ENCODE measurements around the gene ARSI. TPM values are rescaled to one million over a fixed set of nuclear protein-coding genes. Genes with fewer than 3 reads are reported as not detected.

Gene ARSI
- total RNA-seq, 1 donor from 2014 or later = 3.5 TPM

DNA sequence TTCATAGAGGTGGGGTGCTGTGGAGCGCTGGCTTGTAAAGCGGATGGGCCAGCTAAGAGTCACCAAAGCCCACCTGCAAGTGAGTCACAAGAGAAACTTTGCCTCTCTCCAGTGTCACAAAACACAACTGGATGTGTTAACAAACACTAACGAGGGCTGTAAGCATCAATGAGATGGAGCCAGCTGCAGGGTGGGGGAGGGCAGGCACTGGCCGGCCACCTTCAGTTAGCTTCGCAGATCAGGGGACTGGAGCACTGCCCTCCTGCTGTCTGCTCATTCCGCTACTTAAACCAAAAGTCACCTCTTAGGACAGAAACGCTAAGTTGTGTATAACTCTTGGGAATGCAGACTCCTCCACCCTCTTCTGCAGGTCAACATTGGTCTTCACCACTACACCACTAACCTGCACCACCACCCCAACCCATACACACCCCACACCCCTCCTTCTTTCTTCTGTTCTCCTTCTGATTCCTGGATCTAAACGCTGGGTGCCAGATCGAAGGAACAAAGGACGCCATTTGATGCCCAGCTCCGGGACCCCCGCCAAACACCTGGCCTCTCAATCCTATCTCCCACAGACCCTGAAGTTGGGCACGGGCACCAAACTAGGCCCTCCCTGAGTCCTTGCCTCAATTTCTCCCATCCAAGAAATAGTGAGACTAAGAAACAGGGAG lies 2.1 kb downstream of the ARSI start:
- peaks cover 23% of the 10 kb centered on the region for H3K4me1 ChIP-seq
- no peaks in the 10 kb centered on the region for H3K36me3 ChIP-seq
- peak overlapping the region; percentile 49 for H3K4me3 ChIP-seq
- H3K27me3 ChIP-seq (ENCODE audit: low read depth) = peaks cover 25% of the 10 kb centered on the region
- DNase-seq (no peak), ATAC-seq (no peak)
- no peaks in the 10 kb centered on the region for H3K9me3 ChIP-seq
- intact Hi-C loops (cut with DNase I) = no loop called here
- TF ChIP-seq, protein P1, sequence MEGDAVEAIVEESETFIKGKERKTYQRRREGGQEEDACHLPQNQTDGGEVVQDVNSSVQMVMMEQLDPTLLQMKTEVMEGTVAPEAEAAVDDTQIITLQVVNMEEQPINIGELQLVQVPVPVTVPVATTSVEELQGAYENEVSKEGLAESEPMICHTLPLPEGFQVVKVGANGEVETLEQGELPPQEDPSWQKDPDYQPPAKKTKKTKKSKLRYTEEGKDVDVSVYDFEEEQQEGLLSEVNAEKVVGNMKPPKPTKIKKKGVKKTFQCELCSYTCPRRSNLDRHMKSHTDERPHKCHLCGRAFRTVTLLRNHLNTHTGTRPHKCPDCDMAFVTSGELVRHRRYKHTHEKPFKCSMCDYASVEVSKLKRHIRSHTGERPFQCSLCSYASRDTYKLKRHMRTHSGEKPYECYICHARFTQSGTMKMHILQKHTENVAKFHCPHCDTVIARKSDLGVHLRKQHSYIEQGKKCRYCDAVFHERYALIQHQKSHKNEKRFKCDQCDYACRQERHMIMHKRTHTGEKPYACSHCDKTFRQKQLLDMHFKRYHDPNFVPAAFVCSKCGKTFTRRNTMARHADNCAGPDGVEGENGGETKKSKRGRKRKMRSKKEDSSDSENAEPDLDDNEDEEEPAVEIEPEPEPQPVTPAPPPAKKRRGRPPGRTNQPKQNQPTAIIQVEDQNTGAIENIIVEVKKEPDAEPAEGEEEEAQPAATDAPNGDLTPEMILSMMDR (IDR thresholded peaks at IDR 0.05) = no peak
- no peak overlapping the region for H3K27ac ChIP-seq

DNA sequence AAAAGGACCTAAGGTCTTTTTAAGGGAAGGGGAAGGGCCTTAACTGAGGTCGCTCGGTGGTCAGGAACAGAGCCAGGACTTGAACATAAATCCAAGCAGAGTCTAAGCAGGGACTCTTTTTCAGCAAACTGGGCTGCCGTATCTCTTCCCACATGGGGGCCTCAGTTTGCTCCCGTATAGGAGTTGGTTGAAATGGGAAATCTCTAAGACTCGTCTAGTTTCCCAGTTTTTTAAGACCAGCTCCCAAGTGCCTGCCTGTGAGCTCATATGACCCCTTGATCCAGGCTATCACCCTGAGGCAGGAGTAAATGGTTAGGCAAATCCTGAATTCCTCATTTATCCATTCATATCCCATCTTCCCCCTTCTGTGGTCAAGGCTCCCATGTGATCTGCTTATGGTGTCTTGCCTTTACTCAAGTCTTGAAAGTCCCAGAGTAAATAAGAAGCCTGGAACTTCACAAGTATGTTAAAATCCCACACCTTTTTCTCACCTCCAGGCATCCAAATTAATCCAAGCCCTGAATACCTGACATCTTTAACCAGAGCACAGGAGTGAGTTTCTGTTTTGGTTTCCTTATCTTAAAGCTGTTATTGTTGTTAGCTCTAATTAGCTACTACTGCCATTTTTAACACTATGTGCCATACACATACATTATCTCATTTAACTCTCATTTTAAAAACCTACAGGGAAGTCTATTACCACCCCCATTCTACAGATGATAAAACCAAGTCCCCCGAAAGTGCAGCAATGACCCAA lies 3.0 kb downstream of the ARSI start:
- Histone ChIP-seq H3K4me3 (no peak overlapping the region), H3K27me3 (ENCODE audit: low read depth) (peaks cover 25% of the 10 kb centered on the region), H3K9me3 (no peaks in the 10 kb centered on the region), H3K4me1 (peaks cover 18% of the 10 kb centered on the region), H3K27ac (no peak overlapping the region), H3K36me3 (no peaks in the 10 kb centered on the region)
- ATAC-seq = no peak
- DNase-seq = no peak
- TF ChIP-seq, protein P1 (IDR thresholded peaks at IDR 0.05) = no peak
- intact Hi-C loops (cut with DNase I) = no loop called here

DNA sequence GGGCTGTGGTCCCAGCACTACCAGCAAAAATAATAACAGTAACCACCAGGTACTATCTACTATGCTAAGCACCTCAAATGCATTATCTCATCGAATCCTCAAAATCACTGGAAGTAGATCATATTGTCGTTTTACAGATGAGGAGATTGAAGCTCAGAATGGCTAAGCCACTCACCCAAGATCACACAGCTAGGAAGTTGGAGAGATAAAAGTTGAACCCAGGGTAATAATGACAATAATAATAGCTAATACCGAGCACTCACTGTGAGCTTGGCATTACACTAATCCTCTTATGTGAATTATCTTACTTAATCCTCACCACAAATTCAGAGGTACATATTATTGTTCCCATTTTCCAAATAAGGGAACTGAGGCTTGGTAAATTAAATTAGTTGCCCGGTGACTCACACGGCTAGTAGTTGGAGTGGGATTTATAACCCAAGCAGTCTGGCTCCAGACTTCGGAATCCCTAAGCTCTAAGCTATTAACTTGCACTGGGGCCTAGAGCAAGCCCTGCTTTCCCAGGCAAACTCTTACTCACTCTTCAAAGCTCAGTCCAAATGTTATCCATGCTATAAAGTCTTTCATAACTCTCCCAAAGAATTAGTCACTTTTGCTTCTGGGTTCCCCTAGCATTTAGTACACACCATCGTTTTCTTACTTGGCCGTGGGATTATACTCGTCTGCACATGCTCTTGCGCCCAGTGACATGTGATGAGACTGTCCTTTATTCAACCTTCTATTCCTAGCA lies 3.8 kb downstream of the ARSI start:
- peaks cover 13% of the 10 kb centered on the region for H3K4me1 ChIP-seq
- no peaks in the 10 kb centered on the region for H3K9me3 ChIP-seq
- no peak for ATAC-seq
- DNase-seq = no peak
- H3K27me3 ChIP-seq (ENCODE audit: low read depth) = peaks cover 22% of the 10 kb centered on the region
- TF ChIP-seq, protein P1 (IDR thresholded peaks at IDR 0.05) = no peak
- no peaks in the 10 kb centered on the region for H3K36me3 ChIP-seq
- no peak overlapping the region for H3K27ac ChIP-seq
- intact Hi-C loops (cut with DNase I) = no loop called here
- H3K4me3 ChIP-seq = no peak overlapping the region

DNA sequence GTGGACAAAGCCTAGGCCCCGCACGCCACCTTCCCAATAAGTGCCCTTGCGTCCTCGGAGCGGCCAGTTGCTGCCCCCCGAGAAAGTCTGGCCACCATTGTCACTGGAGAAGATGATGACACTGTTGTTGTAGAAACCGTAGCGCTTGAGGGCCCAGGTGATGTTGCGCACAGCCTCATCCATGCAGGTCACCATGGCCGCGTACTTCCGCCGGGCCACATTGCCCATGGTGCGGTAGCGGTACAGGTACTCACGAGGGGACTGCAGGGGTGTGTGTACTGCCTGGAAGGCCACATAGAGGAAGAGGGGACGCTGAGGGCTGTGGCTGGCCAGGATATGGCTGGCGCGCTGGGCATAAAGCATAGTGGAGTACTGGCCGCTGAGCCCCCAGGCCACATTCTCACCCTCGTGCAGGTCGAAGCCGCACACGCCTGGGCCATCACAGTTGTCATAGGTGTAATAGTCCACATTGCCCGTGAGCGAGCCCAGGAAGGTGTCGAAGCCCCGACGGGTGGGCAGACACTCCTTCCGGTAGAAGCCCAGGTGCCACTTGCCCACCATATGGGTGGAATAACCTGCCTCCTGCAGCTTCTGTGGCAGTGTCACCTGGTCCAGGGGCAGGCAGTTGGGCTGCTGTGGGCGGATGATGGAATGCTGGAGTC lies 4.6 kb downstream of the ARSI start:
- no peak for ATAC-seq
- H3K9me3 ChIP-seq = no peaks in the 10 kb centered on the region
- H3K27me3 ChIP-seq (ENCODE audit: low read depth) = peaks cover 18% of the 10 kb centered on the region
- DNase-seq = no peak
- no peak overlapping the region for H3K27ac ChIP-seq
- no peaks in the 10 kb centered on the region for H3K36me3 ChIP-seq
- intact Hi-C loops (cut with DNase I) = no loop called here
- H3K4me1 ChIP-seq = peaks cover 10% of the 10 kb centered on the region
- H3K4me3 ChIP-seq = no peak overlapping the region
- TF ChIP-seq, protein P1 (IDR thresholded peaks at IDR 0.05) = no peak

DNA sequence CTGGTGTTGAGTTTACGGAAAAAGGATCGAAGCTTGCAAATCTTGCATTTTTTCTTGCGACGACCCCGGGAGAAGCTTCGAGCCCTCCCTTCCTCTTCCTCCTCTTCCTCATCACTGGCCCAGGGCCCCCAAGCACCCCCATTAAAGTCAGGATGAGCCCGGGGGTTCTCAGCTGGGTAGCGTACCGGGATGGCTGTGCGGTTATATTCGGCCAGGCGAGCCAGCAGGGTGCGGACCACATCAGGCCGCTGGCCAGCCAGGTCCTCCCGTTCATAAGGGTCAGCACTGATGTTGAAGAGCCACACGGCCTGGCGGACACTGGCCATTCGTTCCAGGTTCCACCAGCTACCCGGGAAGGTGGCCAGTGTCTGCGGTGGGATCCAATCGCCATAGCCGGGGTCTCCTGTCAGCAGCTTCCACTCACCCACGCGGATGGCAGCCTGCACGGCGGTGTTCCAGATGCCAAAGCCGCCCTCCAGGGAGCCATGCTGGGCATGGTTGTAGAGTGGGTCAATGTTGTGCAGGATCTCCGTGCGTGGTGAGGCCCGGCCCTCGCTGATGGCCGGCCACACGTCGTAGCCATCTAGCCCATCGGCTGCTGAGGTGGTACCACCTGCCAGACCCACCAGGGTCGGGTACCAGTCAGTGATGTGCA lies 5.3 kb downstream of the ARSI start:
- intact Hi-C loops (cut with DNase I) = no loop called here
- H3K27ac ChIP-seq = no peak overlapping the region
- ATAC-seq = no peak
- no peaks in the 10 kb centered on the region for H3K9me3 ChIP-seq
- peaks cover 3% of the 10 kb centered on the region for H3K4me1 ChIP-seq
- H3K4me3 ChIP-seq = no peak overlapping the region
- TF ChIP-seq, protein P1 (IDR thresholded peaks at IDR 0.05) = no peak
- no peaks in the 10 kb centered on the region for H3K36me3 ChIP-seq
- peaks cover 11% of the 10 kb centered on the region for H3K27me3 ChIP-seq (ENCODE audit: low read depth)
- DNase-seq = no peak
